ENCODE results near the gene CTBP2. TPM values are rescaled to one million over a fixed set of nuclear protein-coding genes. Genes with fewer than 3 reads are reported as not detected.

The CTBP2 gene
- total RNA-seq, 1 experiment from 2014 or later, result 191 TPM

DNA sequence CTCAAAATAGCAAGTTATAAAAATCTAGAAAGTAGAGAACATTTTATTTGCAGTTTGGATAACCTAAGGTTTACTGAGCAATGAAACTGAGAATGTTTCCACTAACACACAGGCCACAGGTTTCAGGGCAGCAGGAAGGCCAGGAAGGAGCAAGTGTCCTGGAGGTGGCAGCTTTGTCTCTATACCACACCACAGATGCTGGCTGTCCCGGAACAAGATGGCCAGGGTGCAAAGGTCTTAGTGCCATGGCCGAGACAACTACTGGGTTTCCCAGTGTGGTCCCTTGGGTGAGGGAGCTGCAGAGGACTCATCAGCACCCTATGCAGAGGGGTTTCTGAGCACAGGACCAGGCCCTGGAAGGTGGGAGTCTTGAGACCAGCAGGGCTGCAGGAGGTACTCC is 92.0 kb downstream of the CTBP2 start:
- TF ChIP-seq, protein P1, sequence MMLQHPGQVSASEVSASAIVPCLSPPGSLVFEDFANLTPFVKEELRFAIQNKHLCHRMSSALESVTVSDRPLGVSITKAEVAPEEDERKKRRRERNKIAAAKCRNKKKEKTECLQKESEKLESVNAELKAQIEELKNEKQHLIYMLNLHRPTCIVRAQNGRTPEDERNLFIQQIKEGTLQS (CRISPR knock-in tag; conservative IDR thresholded peaks at IDR 0.05), result no peak
- TF ChIP-seq TP53 (CRISPR knock-in tag; IDR thresholded peaks at IDR 0.05) (no peak), EMX1 (CRISPR knock-in tag; IDR thresholded peaks at IDR 0.05) (no peak), CREM (CRISPR knock-in tag; IDR thresholded peaks at IDR 0.05) (no peak), ZBTB21 (CRISPR knock-in tag; IDR thresholded peaks at IDR 0.05; ENCODE audit: borderline replicate concordance) (no peak), NFE2L1 (CRISPR knock-in tag; IDR thresholded peaks at IDR 0.05) (no peak), ZNF423 (CRISPR knock-in tag; IDR thresholded peaks at IDR 0.05) (no peak), PRRX2 (CRISPR knock-in tag; IDR thresholded peaks at IDR 0.05) (no peak), RELA (CRISPR knock-in tag; IDR thresholded peaks at IDR 0.05; ENCODE audit: borderline replicate concordance) (no peak)
- TF ChIP-seq, protein P2, sequence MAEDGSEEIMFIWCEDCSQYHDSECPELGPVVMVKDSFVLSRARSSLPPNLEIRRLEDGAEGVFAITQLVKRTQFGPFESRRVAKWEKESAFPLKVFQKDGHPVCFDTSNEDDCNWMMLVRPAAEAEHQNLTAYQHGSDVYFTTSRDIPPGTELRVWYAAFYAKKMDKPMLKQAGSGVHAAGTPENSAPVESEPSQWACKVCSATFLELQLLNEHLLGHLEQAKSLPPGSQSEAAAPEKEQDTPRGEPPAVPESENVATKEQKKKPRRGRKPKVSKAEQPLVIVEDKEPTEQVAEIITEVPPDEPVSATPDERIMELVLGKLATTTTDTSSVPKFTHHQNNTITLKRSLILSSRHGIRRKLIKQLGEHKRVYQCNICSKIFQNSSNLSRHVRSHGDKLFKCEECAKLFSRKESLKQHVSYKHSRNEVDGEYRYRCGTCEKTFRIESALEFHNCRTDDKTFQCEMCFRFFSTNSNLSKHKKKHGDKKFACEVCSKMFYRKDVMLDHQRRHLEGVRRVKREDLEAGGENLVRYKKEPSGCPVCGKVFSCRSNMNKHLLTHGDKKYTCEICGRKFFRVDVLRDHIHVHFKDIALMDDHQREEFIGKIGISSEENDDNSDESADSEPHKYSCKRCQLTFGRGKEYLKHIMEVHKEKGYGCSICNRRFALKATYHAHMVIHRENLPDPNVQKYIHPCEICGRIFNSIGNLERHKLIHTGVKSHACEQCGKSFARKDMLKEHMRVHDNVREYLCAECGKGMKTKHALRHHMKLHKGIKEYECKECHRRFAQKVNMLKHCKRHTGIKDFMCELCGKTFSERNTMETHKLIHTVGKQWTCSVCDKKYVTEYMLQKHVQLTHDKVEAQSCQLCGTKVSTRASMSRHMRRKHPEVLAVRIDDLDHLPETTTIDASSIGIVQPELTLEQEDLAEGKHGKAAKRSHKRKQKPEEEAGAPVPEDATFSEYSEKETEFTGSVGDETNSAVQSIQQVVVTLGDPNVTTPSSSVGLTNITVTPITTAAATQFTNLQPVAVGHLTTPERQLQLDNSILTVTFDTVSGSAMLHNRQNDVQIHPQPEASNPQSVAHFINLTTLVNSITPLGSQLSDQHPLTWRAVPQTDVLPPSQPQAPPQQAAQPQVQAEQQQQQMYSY (CRISPR knock-in tag; IDR thresholded peaks at IDR 0.05), result no peak
- TF ChIP-seq, protein P3, sequence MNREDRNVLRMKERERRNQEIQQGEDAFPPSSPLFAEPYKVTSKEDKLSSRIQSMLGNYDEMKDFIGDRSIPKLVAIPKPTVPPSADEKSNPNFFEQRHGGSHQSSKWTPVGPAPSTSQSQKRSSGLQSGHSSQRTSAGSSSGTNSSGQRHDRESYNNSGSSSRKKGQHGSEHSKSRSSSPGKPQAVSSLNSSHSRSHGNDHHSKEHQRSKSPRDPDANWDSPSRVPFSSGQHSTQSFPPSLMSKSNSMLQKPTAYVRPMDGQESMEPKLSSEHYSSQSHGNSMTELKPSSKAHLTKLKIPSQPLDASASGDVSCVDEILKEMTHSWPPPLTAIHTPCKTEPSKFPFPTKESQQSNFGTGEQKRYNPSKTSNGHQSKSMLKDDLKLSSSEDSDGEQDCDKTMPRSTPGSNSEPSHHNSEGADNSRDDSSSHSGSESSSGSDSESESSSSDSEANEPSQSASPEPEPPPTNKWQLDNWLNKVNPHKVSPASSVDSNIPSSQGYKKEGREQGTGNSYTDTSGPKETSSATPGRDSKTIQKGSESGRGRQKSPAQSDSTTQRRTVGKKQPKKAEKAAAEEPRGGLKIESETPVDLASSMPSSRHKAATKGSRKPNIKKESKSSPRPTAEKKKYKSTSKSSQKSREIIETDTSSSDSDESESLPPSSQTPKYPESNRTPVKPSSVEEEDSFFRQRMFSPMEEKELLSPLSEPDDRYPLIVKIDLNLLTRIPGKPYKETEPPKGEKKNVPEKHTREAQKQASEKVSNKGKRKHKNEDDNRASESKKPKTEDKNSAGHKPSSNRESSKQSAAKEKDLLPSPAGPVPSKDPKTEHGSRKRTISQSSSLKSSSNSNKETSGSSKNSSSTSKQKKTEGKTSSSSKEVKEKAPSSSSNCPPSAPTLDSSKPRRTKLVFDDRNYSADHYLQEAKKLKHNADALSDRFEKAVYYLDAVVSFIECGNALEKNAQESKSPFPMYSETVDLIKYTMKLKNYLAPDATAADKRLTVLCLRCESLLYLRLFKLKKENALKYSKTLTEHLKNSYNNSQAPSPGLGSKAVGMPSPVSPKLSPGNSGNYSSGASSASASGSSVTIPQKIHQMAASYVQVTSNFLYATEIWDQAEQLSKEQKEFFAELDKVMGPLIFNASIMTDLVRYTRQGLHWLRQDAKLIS (CRISPR knock-in tag; IDR thresholded peaks at IDR 0.05; ENCODE audit: borderline replicate concordance), result no peak
- TF ChIP-seq, protein P4, sequence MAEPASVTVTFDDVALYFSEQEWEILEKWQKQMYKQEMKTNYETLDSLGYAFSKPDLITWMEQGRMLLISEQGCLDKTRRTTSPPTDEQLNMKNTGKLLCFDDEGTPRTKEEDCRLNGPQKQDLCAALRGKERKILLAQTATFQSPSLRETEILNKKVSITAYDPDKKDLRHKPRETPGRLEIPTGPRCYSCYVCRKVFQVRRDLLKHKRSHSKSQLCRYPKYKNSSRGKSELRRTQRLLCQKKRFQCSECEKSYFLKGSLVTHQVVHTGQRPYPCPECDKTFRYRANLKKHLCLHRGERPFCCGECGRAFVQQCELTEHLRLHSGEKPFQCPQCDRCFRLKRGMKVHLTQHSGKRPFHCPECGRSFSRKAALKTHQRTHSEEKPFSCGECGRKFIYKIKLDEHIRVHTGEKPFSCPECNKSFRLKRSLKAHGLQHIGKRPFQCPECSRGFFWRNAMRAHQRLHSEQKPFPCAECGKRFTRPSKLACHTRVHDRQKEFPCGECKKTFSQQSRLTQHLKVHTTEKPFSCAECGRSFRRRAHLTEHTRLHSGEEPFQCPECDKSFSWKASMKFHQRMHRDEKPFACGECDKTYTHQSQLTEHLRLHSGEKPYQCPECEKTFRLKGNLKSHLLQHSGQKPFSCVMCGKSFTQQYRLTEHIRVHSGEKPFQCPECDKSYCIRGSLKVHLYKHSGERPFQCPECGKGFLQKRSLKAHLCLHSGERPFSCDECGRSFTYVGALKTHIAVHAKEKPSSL (CRISPR knock-in tag; conservative IDR thresholded peaks at IDR 0.05), result no peak
- TF ChIP-seq, protein P5, sequence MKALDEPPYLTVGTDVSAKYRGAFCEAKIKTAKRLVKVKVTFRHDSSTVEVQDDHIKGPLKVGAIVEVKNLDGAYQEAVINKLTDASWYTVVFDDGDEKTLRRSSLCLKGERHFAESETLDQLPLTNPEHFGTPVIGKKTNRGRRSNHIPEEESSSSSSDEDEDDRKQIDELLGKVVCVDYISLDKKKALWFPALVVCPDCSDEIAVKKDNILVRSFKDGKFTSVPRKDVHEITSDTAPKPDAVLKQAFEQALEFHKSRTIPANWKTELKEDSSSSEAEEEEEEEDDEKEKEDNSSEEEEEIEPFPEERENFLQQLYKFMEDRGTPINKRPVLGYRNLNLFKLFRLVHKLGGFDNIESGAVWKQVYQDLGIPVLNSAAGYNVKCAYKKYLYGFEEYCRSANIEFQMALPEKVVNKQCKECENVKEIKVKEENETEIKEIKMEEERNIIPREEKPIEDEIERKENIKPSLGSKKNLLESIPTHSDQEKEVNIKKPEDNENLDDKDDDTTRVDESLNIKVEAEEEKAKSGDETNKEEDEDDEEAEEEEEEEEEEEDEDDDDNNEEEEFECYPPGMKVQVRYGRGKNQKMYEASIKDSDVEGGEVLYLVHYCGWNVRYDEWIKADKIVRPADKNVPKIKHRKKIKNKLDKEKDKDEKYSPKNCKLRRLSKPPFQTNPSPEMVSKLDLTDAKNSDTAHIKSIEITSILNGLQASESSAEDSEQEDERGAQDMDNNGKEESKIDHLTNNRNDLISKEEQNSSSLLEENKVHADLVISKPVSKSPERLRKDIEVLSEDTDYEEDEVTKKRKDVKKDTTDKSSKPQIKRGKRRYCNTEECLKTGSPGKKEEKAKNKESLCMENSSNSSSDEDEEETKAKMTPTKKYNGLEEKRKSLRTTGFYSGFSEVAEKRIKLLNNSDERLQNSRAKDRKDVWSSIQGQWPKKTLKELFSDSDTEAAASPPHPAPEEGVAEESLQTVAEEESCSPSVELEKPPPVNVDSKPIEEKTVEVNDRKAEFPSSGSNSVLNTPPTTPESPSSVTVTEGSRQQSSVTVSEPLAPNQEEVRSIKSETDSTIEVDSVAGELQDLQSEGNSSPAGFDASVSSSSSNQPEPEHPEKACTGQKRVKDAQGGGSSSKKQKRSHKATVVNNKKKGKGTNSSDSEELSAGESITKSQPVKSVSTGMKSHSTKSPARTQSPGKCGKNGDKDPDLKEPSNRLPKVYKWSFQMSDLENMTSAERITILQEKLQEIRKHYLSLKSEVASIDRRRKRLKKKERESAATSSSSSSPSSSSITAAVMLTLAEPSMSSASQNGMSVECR (CRISPR knock-in tag; IDR thresholded peaks at IDR 0.05; ENCODE audit: borderline replicate concordance), result no peak
- TF ChIP-seq, protein P6, sequence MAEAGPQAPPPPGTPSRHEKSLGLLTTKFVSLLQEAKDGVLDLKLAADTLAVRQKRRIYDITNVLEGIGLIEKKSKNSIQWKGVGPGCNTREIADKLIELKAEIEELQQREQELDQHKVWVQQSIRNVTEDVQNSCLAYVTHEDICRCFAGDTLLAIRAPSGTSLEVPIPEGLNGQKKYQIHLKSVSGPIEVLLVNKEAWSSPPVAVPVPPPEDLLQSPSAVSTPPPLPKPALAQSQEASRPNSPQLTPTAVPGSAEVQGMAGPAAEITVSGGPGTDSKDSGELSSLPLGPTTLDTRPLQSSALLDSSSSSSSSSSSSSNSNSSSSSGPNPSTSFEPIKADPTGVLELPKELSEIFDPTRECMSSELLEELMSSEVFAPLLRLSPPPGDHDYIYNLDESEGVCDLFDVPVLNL (CRISPR knock-in tag; IDR thresholded peaks at IDR 0.05; ENCODE audit: borderline replicate concordance, low read depth), result no peak
- TF ChIP-seq, protein P7, sequence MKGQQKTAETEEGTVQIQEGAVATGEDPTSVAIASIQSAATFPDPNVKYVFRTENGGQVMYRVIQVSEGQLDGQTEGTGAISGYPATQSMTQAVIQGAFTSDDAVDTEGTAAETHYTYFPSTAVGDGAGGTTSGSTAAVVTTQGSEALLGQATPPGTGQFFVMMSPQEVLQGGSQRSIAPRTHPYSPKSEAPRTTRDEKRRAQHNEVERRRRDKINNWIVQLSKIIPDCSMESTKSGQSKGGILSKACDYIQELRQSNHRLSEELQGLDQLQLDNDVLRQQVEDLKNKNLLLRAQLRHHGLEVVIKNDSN (CRISPR knock-in tag; IDR thresholded peaks at IDR 0.05), result no peak
- Mint-ChIP-seq H3K27me3 (ENCODE audit: low read depth) (no peaks in the 10 kb centered on the region), H3K4me3 (no peak overlapping the region), H3K4me1 (peaks cover 77% of the 10 kb centered on the region), H3K36me3 (peaks cover 23% of the 10 kb centered on the region), H3K27ac (no peak overlapping the region), H3K9me3 (0 out of 2 replicates have a peak, but pooled peaks cover 4% of the 10 kb centered on the region)
- ChIA-PET CTCF (interaction anchor here (2.1 kb wide), 1 partner anchor 20 kb away, joined by 9 read pairs; no protein-coding TSS in a partner anchor), POLR2A (interaction anchor here (1.5 kb wide), 1 partner anchor 20 kb away, joined by 3 read pairs; no protein-coding TSS in a partner anchor)
- ATAC-seq, result no peak; the same call in 1 of the 2 replicates
- DNase-seq (ENCODE audit: low spot score), result no peak

All from WTC11 (cell line).